HAP-1 (cell line): ENCODE measurements around the gene RFLNA.
"Not testable (repeated sequence)": the region's sequence is repeated elsewhere in the genome, so short reads cannot be mapped to it uniquely, and the experiment has no call there.

Experiments used
- DNase-seq, 2 experiments: peaks; one replicate each; pipeline ENCODE4 v3.0.0-alpha.2; 2016 to 2020; ENCODE audit warnings: low spot score in 2 of 2
- H3K27me3 ChIP-seq: fragments of 250-450 bp; sonication (Bioruptor Pico); 2 replicates; pipeline ENCODE4 v1.5.1; 2020; ENCODE audit warnings: low read depth, mild to moderate bottlenecking, moderate library complexity
- H3K36me3 ChIP-seq: fragments of 250-450 bp; sonication (Bioruptor Pico); replicated peaks from 2 replicates; pipeline ENCODE4 v1.5.1; 2020; ENCODE audit warnings: mild to moderate bottlenecking
- H3K4me1 ChIP-seq: fragments of 250-450 bp; sonication (Bioruptor Pico); 2 replicates; pipeline ENCODE4 v1.5.1; 2020; ENCODE audit warnings: mild to moderate bottlenecking
- H3K4me3 ChIP-seq: fragments of 250-450 bp; sonication (Bioruptor Pico); 2 replicates; pipeline ENCODE4 v1.5.1; 2020; ENCODE audit warnings: mild to moderate bottlenecking, moderate library complexity
- H3K9me3 ChIP-seq: fragments of 250-450 bp; sonication (Bioruptor Pico); 2 replicates; pipeline ENCODE4 v1.5.1; 2020; ENCODE audit warnings: mild to moderate bottlenecking, moderate library complexity
- in situ Hi-C: fragments of 300-500 bp; cut with MboI; formaldehyde crosslinking; loops from 3 replicates; pipeline ENCODE4 v1.14.3; 2020; ENCODE audit warnings: low sequenced_read_pairs, inconsistent platforms, mixed read lengths

Gene RFLNA

DNA sequence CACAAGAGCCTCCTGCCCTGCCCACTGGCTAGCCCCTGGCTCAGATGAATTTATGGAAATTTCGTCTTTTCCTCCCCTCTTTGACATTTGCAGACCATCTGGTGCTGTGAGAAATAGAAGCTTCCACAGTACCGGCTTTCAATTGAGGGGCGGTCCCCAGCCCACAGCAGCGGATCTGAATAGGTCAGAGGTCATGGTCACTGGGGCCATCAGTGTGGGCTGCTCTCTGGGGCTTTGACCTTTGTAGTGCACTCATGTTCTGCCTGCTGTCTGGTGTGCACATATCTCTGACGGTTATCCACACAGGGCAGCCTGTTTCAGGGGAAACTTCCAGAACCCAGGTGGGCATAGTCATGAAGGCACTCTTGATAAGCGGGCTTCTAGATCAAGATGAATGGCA is 2.5 kb upstream of the RFLNA start:
- Histone ChIP-seq H3K9me3 (no peaks in the 10 kb centered on the region), H3K27me3 (peaks cover 13% of the 10 kb centered on the region), H3K4me3 (no peak overlapping the region), H3K4me1 (no peaks in the 10 kb centered on the region), H3K36me3 (no peaks in the 10 kb centered on the region)
- no peak for DNase-seq
- in situ Hi-C loops: no loop called here

DNA sequence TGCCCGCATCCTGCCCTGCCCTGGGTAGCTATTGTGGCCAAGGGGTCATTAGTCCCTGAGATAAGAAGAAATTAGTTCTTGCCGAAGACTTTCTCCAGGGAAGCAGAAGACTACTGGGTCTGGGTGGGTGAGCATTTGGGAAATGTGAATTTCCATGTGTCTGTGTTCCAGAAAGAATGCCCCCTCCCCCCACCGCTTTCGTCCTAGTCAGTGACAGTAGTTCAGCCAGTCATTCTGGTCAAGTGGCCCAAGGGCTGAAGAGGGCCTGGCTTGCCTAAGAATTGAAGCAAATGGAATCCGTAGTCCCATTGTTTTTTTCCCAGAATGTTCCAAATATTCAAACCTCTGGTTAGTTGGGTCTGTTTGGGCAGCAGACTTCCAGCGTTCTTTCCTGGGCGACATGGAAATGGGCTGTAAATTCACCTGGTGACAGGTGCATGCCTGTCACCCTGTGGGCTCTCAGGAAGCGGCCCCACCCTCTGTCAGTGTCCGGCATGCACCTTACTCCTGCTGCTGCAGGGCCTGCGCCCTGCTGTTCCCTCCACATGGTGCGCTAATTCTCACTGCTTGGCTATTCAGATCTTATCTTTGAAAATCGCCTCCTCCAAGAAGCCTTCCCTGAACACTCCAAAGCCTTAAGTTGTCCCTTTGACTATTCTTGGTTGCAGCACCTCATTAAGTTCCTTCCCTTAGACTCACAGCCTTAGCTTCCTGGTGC is 1.4 kb upstream of the RFLNA start:
- in situ Hi-C loops: no loop called here
- Histone ChIP-seq H3K36me3 (no peaks in the 10 kb centered on the region), H3K27me3 (peaks cover 11% of the 10 kb centered on the region), H3K9me3 (no peaks in the 10 kb centered on the region), H3K4me1 (no peaks in the 10 kb centered on the region), H3K4me3 (no peak overlapping the region)
- DNase-seq: no peak

DNA sequence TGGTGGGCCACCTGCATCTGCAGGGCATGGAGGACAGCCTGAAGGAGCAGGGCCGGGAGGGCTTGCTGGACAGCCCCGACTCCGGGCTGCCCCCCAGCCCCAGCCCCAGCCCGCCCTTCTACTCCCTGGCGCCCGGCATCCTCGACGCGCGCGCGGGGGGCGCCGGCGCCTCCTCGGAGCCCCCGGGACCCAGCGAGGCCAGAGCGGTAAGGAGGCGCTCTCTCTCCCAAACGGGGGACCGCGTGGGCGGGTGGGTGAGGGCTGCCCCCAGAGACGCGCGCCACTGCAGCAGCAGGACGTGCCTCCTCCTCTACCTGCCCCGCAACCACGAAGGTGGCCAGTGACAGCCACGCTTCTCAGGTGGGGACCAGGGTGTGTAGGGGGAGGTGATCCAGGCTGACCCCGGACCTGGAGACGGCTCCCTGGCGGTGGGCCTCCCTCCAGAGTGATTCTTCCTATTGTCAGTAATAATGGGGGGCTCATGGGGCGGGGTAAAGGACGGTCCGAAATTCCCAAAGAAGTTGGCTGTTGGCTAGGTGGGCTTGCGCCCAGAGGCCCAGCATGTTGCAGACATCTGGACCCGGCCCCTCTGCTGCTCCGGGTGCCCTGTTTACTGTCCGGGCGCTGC is 652 bp downstream of the RFLNA start:
- in situ Hi-C loops: no loop called here
- H3K9me3 ChIP-seq: no peaks in the 10 kb centered on the region
- no peaks in the 10 kb centered on the region for H3K36me3 ChIP-seq
- peak overlapping the region; percentile 28 for H3K4me3 ChIP-seq
- peaks cover 11% of the 10 kb centered on the region for H3K27me3 ChIP-seq
- H3K4me1 ChIP-seq: no peaks in the 10 kb centered on the region
- DNase-seq: peak in 1 of 2 experiments; percentile 27

DNA sequence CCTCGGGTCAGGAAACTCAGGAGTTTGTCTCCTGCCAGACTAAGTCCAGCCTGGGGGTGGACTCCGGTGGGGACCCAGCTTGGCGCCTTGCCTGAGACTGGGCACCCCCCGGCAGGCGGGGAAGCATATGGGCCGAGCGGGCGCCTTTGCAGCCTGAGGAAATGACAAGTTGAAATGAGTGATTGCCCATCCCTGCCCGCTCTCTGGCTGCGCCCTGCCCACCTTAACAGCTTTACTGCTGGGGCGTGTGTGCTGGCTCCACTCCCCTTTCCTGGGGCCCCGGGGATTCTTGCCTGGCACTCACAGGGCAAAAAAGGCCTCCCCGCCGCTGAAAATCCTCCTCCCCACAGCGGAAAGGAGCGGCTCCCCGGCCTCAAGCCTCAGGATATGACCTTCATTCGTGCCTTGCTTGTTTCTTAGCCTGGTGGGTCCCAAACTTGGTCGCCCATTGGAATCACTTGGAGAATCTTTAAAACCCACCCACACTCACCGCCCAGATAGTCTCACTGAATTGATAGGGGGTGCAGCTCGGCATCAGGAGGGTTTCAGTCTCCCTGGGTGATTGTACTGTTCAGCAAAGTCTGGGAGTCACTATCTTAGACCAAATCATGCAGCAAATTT is 1.5 kb downstream of the RFLNA start:
- H3K4me1 ChIP-seq: no peaks in the 10 kb centered on the region
- H3K4me3 ChIP-seq: no peak overlapping the region
- H3K9me3 ChIP-seq: no peaks in the 10 kb centered on the region
- H3K36me3 ChIP-seq: no peaks in the 10 kb centered on the region
- in situ Hi-C loops: no loop called here
- no peak for DNase-seq
- H3K27me3 ChIP-seq: peaks cover 11% of the 10 kb centered on the region

DNA sequence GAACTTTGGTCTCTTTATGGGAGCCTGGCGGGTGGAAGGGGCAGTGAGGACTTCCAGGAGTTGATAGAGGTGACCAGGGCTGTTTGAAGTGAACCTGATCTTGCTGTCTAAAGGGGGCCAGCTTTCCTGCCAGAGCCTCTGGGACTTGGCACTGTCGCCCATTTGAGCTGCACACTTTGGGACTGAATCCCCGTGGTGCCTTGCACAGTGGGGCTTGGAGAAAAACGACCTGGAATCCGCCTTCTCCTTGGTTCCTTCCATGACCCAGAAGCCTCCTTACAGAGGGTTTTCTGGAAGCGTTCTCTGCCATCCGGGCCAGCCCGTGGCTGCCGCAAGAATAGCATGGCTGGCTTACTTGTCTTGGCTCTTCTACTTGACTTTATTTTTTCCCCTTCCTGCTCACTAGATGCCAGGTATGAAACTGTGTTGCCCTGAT is 2.0 kb downstream of the RFLNA start:
- Histone ChIP-seq H3K4me1 (no peaks in the 10 kb centered on the region), H3K36me3 (no peaks in the 10 kb centered on the region), H3K9me3 (no peaks in the 10 kb centered on the region), H3K4me3 (no peak overlapping the region), H3K27me3 (peaks cover 11% of the 10 kb centered on the region)
- in situ Hi-C loops: no loop called here
- DNase-seq: no peak

DNA sequence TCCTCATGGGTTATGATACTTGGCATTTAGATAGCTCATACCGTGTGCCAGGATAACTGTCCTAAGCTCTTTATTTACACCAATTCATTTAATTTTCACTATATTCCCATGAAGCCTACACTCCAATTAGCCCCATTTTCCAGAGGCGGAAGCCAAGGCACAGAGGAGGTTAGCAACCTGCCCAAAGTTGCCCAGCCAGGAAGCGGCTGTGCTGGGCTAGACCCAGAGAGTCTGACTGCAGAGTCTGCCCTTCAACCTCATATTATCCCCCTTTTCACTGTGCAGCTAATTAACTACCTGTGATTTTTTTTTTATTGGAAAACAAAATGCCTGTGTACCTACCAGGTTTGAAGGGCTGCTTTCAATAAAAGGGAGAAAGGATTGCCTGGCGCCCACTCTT is 2.5 kb downstream of the RFLNA start:
- H3K4me3 ChIP-seq: no peak overlapping the region
- H3K4me1 ChIP-seq: no peaks in the 10 kb centered on the region
- H3K27me3 ChIP-seq: peaks cover 11% of the 10 kb centered on the region
- no peaks in the 10 kb centered on the region for H3K36me3 ChIP-seq
- no peaks in the 10 kb centered on the region for H3K9me3 ChIP-seq
- DNase-seq: no peak
- in situ Hi-C loops: no loop called here

DNA sequence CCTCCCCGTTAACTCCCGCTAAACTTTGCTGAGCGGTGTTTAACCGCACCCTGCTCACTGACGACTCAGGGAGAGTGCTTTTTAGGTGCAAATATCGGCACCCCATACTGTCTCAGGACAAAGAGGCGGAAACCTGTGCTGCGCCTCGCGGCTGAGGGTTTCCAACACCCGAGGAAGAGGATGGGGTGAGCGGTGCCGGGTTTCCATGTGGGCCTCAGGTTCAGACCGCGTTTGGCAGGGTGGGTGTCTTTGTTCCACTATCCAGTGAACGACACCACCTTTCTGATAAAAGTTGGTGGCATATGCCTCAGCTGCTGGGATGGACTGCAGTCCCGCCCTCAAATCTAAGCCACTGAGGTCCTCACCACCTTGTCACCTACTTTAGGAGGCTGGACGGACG is 3.0 kb downstream of the RFLNA start:
- no peak for DNase-seq
- H3K27me3 ChIP-seq: peaks cover 11% of the 10 kb centered on the region
- no peaks in the 10 kb centered on the region for H3K36me3 ChIP-seq
- H3K4me3 ChIP-seq: no peak overlapping the region
- in situ Hi-C loops: no loop called here
- H3K4me1 ChIP-seq: no peaks in the 10 kb centered on the region
- H3K9me3 ChIP-seq: no peaks in the 10 kb centered on the region

DNA sequence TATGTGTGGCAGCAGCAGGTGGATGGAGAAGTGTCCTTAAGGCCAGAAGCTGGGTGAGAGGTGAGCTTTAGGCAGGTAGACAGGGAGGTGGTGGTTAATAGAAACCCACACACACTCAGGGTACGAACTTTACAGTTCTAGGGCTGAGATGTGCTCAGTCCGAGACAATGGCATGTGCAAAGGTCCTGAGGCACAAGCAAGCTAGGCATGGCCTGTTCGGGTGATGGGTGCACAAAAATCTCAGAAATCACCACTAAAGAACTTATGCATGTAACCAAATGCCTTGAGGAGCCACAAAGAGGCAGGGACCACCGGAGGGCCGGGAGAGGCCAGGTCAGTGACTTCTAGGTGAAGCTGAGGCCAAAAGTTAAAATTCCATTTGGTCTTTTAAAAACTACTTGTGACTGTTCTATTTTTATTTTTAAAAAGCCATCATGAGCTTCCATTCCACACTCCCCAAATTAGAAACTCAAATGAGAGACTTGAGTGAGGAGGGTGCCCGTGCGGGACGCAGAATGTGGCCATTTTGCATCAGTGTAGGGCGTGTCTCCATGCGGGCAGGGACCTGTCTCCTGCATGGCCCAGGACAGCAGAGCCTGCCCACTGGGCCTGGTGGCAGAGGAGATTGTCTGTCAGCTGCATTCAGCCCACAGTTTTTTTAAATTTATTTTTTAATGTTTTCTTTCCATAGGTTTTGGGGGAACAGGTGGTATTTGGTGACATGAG is 4.0 kb downstream of the RFLNA start:
- in situ Hi-C loops: no loop called here
- H3K4me1 ChIP-seq: no peaks in the 10 kb centered on the region
- DNase-seq: no peak
- no peak overlapping the region for H3K4me3 ChIP-seq
- H3K36me3 ChIP-seq: no peaks in the 10 kb centered on the region
- peaks cover 11% of the 10 kb centered on the region for H3K27me3 ChIP-seq
- H3K9me3 ChIP-seq: no peaks in the 10 kb centered on the region

DNA sequence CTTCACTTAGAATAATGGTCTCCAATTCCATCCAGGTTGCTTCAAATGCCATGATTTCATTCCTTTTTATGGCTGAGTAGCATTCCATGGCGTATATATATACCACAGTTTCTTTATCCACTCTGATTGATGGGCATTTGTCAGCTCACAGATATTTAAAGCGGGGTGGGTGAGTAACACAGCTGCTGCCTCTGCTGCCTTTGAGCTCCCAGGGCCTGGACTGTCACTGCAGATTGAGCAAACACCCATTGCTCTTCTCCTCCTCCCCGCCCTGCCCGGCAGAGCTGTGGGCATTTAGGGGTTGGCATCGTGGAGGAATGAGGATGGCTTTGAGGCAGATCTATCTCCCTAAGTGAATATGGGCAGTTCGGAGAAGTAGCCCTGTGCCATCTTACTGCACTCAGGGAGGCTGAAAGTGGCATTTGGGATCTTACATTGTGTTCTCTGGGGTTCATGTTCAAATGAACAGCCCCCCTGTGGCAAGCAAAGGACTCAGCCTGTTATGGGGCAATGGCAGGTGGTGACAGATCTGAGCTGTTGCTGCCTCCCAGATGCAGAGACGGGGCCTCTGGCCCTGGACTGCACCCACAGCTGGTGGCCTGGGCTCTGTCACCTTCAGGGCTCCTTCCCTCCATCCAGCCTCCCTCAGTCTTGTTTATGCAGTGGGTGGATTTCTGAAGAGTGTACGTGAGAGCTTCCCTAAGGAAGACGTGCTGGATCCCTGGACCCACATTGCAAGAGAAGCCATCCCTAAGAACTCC is 4.9 kb downstream of the RFLNA start:
- peaks cover 11% of the 10 kb centered on the region for H3K27me3 ChIP-seq
- no peaks in the 10 kb centered on the region for H3K4me1 ChIP-seq
- no peak overlapping the region for H3K4me3 ChIP-seq
- H3K9me3 ChIP-seq: no peaks in the 10 kb centered on the region
- in situ Hi-C loops: no loop called here
- H3K36me3 ChIP-seq: no peaks in the 10 kb centered on the region
- DNase-seq: no peak

DNA sequence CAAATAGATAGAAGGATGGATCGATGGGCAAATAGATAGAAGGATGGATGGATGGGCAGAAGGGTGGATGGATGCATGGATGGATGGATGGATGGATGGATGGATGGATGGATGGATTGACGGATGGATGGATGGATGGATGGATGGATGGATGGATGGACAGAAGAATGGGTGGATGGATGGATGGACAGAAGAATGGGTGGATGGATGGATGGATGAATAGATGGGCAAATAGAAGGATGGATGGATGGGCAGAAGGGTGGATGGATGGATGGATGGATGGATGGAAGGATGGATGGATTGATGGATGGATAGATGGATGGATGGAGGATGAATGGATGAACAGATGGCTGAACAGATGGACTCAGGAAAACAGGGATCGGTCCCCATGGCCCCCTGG is 5.8 kb downstream of the RFLNA start:
- in situ Hi-C loops, H3K9me3 ChIP-seq, H3K27me3 ChIP-seq, DNase-seq, H3K4me1 ChIP-seq, H3K36me3 ChIP-seq, H3K4me3 ChIP-seq: not testable (repeated sequence)

DNA sequence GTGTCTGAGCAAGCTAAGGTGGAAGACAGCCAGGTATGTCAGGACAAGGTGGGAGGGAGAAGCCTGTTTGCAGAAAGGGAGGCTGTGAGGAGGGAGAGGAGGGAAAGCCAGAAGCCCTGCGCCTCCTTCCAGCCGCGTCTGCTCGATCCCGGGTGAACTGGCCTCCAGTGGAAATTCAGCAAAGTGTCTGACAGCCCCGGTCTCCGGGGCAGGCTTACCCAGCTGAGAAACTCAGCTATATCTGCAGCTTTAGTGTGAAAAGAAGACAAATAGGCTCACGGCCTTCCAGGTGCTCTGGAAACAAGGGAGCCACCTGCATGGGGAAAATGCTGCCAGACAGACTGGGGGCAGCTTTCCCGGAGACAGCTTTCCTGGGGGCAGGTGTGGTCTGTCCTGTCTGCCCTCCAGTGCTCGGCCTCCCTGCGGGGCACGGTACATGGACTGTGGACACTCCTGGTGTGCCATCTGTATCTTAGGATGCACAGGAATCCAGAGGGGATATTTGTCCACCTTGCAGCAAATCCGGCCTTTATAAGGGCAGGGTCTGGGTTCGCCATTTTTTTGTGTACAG is 6.3 kb downstream of the RFLNA start:
- H3K36me3 ChIP-seq: no peaks in the 10 kb centered on the region
- H3K27me3 ChIP-seq: peaks cover 7% of the 10 kb centered on the region; the same call in 1 of the 2 replicates
- no peak overlapping the region for H3K4me3 ChIP-seq
- in situ Hi-C loops: no loop called here
- H3K4me1 ChIP-seq: no peaks in the 10 kb centered on the region
- no peak for DNase-seq
- H3K9me3 ChIP-seq: no peaks in the 10 kb centered on the region

DNA sequence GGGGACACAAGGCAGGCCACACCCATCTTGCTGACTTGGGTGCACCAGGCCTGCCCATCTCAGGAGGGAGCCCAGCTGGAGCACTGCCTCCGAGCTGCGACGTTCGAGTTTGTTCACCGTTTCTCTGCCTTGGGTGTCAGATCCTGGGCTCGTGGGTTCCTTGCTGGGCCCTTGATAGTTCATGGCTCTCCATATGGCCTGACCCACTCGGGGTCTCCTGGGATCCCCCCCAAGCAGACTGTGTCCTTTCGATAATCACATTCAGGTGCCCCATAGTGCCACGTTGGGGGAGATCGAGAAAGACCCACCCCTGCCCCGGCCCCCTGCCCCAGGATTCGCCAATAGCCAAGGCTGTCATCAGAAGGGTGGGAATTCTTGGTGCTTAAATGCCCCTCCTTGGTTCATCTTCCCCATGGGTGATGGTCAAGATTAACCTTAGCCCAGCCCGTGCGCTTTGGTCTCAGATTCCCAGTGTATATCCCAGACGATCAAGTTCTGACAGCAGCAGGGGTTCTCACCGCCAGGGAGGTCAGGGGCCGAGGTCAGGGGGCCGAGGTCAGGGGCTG is 7.4 kb downstream of the RFLNA start:
- H3K36me3 ChIP-seq: no peaks in the 10 kb centered on the region
- in situ Hi-C loops: no loop called here

More for the DNA sequence above, 7.4 kb downstream of the RFLNA start:
- no peak for DNase-seq
- Histone ChIP-seq H3K4me3 (no peak overlapping the region), H3K4me1 (no peaks in the 10 kb centered on the region), H3K9me3 (no peaks in the 10 kb centered on the region), H3K27me3 (no peaks in the 10 kb centered on the region)
